Pancreas (tissue), 10 donors: ENCODE measurements around the gene ZNF28. TPM values are rescaled to one million over a fixed set of nuclear protein-coding genes. Genes with fewer than 3 reads are reported as not detected.
"Not testable (repeated sequence)": the region's sequence is repeated elsewhere in the genome, so short reads cannot be mapped to it uniquely, and the experiment has no call there.

Experiments
- ATAC-seq, 4 donors: fragments of 200-7000 bp; cut with Tn5 transposase; one replicate each; pipeline versions ENCODE4 v1.8.0 to v1.9.1; 2020; ENCODE audit warnings: mild to moderate bottlenecking in 4 of 4, moderate library complexity in 4 of 4
- DNase-seq, 6 donors: peaks; one replicate each; pipeline ENCODE4 v3.0.0-alpha.2; 2020
- FAIRE-seq: peaks from 2 replicates; lab custom pipeline; 2012; peaks lifted over from hg19 to GRCh38; lab: Jason Lieb, UNC
- H3K27ac ChIP-seq, 4 donors: fragments of 200-600 bp; sonication (generic); 1 replicate in 3 of 4; 2 replicates in 1 of 4; pipeline versions ENCODE4 v1.5.0 to v1.8.0; 2020
- H3K27me3 ChIP-seq, 4 donors: fragments of 200-600 bp; one replicate each; pipeline ENCODE4 v1.8.0; 2021
- H3K36me3 ChIP-seq, 3 donors: fragments of 200-600 bp; sonication (generic) in 1 of 3; one replicate each; pipeline versions ENCODE4 v1.5.0 to v1.8.0; 2020 to 2021
- H3K4me1 ChIP-seq, 3 donors: fragments of 200-600 bp; one replicate each; pipeline ENCODE4 v1.8.0; 2021
- H3K4me3 ChIP-seq, 4 donors: fragments of 200-600 bp; sonication (generic) in 2 of 4; one replicate each; pipeline versions ENCODE4 v1.5.0 to v1.8.0; 2020 to 2021
- H3K9me3 ChIP-seq, 4 donors: fragments of 200-600 bp; one replicate each; pipeline ENCODE4 v1.8.0; 2021
- CTCF ChIP-seq, 4 donors: fragments of 200-600 bp; sonication (generic) in 3 of 4; IDR thresholded peaks; one replicate each; pipeline versions ENCODE4 v1.5.0 to v1.8.0; 2021; ENCODE audit warnings: antibody characterized with exemption in 4 of 4
- WGBS, 2 donors: extraction: QIAGEN DNeasy Blood & Tissue Kit; methylation state at CpG; one replicate each; pipeline ENCODE4 v1.1.7; 2013; 5-methylcytosine and 5-hydroxymethylcytosine counted together
- intact Hi-C, 3 donors: fragments of 100-400 bp; cut with DNase I; formaldehyde crosslinking; loops; one replicate each; pipeline versions ENCODE4 v1.11.1 to v1.14.2; 2022
- polyA plus RNA-seq, 2 donors: library from polyadenylated mRNA; stranded (reverse); fragments of 200-250 nt; gene quantifications; one replicate each; pipeline ENCODE4 v1.2.3, GENCODE V29; 2013
- total RNA-seq, 6 donors: library from RNA; stranded (reverse); fragmentation: NEBNext Ultra II Directional in 4 of 6; extraction: Animal tissue kit (Norgen Biotek cat#: 25700) in 4 of 6; gene quantifications; one replicate each; pipeline versions ENCODE4 v1.2.1 to v1.2.4, GENCODE V29; 2021 to 2023
- donor health status: healthy with polysubstance abuse.
- donor health status: DM: no; HTN: no; CAD: no; lungs with moderate emphysema.
- donor health status: DM: no; HTN: no; CAD: no.
- donor health status: control.
- donor health status: control.
- donor health status: Bipolar disorder and iron deficiency.
- donor health status: DM: yes; HTN: yes; CAD: no.
- donor health status: DM: no; HTN: no; CAD: no.
- donor health status: DM: no; HTN: no; CAD: no.
- donor health status: DM: yes; HTN: yes; CAD: no.

ZNF28 gene
- total and polyA plus RNA-seq, 8 donors: 2.3 to 13.5 (median 6.8) TPM

GRCh38 chr19:52778811-52779210 is 42.6 kb downstream of the ZNF28 start:
- H3K4me1 ChIP-seq: no peaks in the 10 kb centered on the region
- no peak for FAIRE-seq

GRCh38 chr19:52756447-52756846 is 65.0 kb downstream of the ZNF28 start:
- H3K36me3 ChIP-seq, FAIRE-seq, H3K27ac ChIP-seq, H3K27me3 ChIP-seq, ATAC-seq, DNase-seq, H3K4me3 ChIP-seq, H3K4me1 ChIP-seq, H3K9me3 ChIP-seq, intact Hi-C loops: not testable (repeated sequence)
- 81 to 86% methylated on average over 2 of the region's 2 CpGs for WGBS, 2 donors

More at GRCh38 chr19:52778811-52779210, 42.6 kb downstream of the ZNF28 start:
- intact Hi-C loops: no loop called here
- no peak for TF ChIP-seq CTCF (IDR thresholded peaks at IDR 0.05)
- DNase-seq (no peak), ATAC-seq (no peak)
- H3K36me3 ChIP-seq: peaks cover 0 to 4% (median 0%) of the 10 kb centered on the region in 3 donors
- no peaks in the 10 kb centered on the region for H3K9me3 ChIP-seq
- H3K4me3 ChIP-seq: no peak overlapping the region
- 70 to 73% methylated on average over 3 of the region's 3 CpGs for WGBS, 2 donors
- no peaks in the 10 kb centered on the region for H3K27me3 ChIP-seq
- H3K27ac ChIP-seq: no peak overlapping the region

GRCh38 chr19:52749780-52750179 is 71.7 kb downstream of the ZNF28 start:
- Histone ChIP-seq H3K9me3 (no peaks in the 10 kb centered on the region), H3K27ac (no peak overlapping the region), H3K4me1 (no peaks in the 10 kb centered on the region), H3K27me3 (no peaks in the 10 kb centered on the region), H3K4me3 (no peak overlapping the region), H3K36me3 (no peaks in the 10 kb centered on the region)
- 57 to 69% methylated on average over 4 of the region's 4 CpGs for WGBS, 2 donors
- intact Hi-C loops: loop anchor here in 1 of 3 donors (10.0 kb wide), 1 partner anchor 495 kb away; no protein-coding TSS in a partner anchor
- DNase-seq: no peak
- FAIRE-seq: no peak
- TF ChIP-seq CTCF (IDR thresholded peaks at IDR 0.05): no peak
- ATAC-seq: no peak

GRCh38 chr19:52748336-52748950 is 73.0 kb downstream of the ZNF28 start:
- Histone ChIP-seq H3K4me3 (no peak overlapping the region), H3K36me3 (no peaks in the 10 kb centered on the region), H3K27me3 (no peaks in the 10 kb centered on the region), H3K27ac (no peak overlapping the region), H3K4me1 (no peaks in the 10 kb centered on the region), H3K9me3 (no peaks in the 10 kb centered on the region)
- peak; percentile 32 for FAIRE-seq
- ATAC-seq: peak in 3 of 4 donors; percentile 69 to 73 (median 69)
- intact Hi-C loops: loop anchor here in 1 of 3 donors (10.0 kb wide), 1 partner anchor 494 kb away; no protein-coding TSS in a partner anchor
- DNase-seq: no peak
- TF ChIP-seq CTCF (IDR thresholded peaks at IDR 0.05): peak in 1 of 4 donors; percentile 30
- WGBS, 2 donors: 27 to 30% methylated on average over 8 of the region's 8 CpGs

Other genes with a start within 250 kb of the ZNF28 start
- gene ZNF83, start 183.3 kb downstream of the ZNF28 start, total RNA-seq: 10 to 100 TPM in 5 of 6 donors, 1 to 10 TPM in 1; 8.7 to 36.9 (median 16.9) TPM
- gene ZNF83, start 183.3 kb downstream of the ZNF28 start, polyA plus RNA-seq: 10 to 100 TPM; 57.1 to 86.8 TPM
- gene ZNF611, start 86.6 kb downstream of the ZNF28 start, total RNA-seq: 10 to 100 TPM in 1 of 6 donors, 1 to 10 TPM in 5; 5.7 to 15.2 (median 7.0) TPM
- gene ZNF611, start 86.6 kb downstream of the ZNF28 start, polyA plus RNA-seq: 1 to 10 TPM; 3.4 to 6.2 TPM
- gene ZNF600, start 34.8 kb downstream of the ZNF28 start, total RNA-seq: 10 to 100 TPM in 1 of 6 donors, 1 to 10 TPM in 5; 3.1 to 10.3 (median 5.1) TPM
- 10 to 100 TPM; 11.0 to 17.4 TPM for gene ZNF600, start 34.8 kb downstream of the ZNF28 start, polyA plus RNA-seq
- gene ZNF468, start 36.0 kb upstream of the ZNF28 start, total RNA-seq: 10 to 100 TPM in 2 of 6 donors, 1 to 10 TPM in 4; 7.0 to 14.7 (median 8.5) TPM
- 10 to 100 TPM in 1 of 2 donors, 1 to 10 TPM in 1; 6.5 to 10.0 TPM for gene ZNF468, start 36.0 kb upstream of the ZNF28 start, polyA plus RNA-seq
- 10 to 100 TPM in 1 of 6 donors, 1 to 10 TPM in 5; 2.8 to 21.3 (median 6.4) TPM for gene ZNF320, start 76.0 kb upstream of the ZNF28 start, total RNA-seq
- gene ZNF320, start 76.0 kb upstream of the ZNF28 start, polyA plus RNA-seq: 1 to 10 TPM; 3.6 to 7.3 TPM
- gene ZNF888, start 101.8 kb upstream of the ZNF28 start, total RNA-seq: 10 to 100 TPM in 1 of 6 donors, 1 to 10 TPM in 5; 4.0 to 10.8 (median 4.8) TPM
- 10 to 100 TPM in 1 of 2 donors, 1 to 10 TPM in 1; 5.8 to 10.5 TPM for gene ZNF888, start 101.8 kb upstream of the ZNF28 start, polyA plus RNA-seq
- 10 to 100 TPM in 1 of 6 donors, 1 to 10 TPM in 5; 3.6 to 12.1 (median 5.7) TPM for gene ZNF816, start 141.2 kb upstream of the ZNF28 start, total RNA-seq
- 1 to 10 TPM; 3.2 to 4.1 TPM for gene ZNF816, start 141.2 kb upstream of the ZNF28 start, polyA plus RNA-seq
- gene ERVV-1, start 192.3 kb upstream of the ZNF28 start, total RNA-seq: not detected
- not detected for gene ERVV-1, start 192.3 kb upstream of the ZNF28 start, polyA plus RNA-seq
- gene ERVV-2, start 223.1 kb upstream of the ZNF28 start, total RNA-seq: not detected
- not detected for gene ERVV-2, start 223.1 kb upstream of the ZNF28 start, polyA plus RNA-seq